GM23338 (cell line): Measurements from ENCODE around the gene AFAP1L1.

Experiments
- CREB1 ChIP-seq: fragments of 250-450 bp; sonication (Bioruptor Pico); IDR thresholded peaks from 2 replicates; pipeline ENCODE4 v1.5.0; 2020; ENCODE audit warnings: low read depth, mild to moderate bottlenecking, moderate library complexity
- EZH2 ChIP-seq: fragments of 200-600 bp; sonication (generic); IDR thresholded peaks from one replicate; pipeline ENCODE4 v1.8.0; 2017; ENCODE audit warnings: antibody characterized with exemption, mild to moderate bottlenecking, low read depth; ENCODE audit not compliant: unreplicated experiment
- EZH2phosphoT487 ChIP-seq: fragments of 200-600 bp; sonication (generic); IDR thresholded peaks from one replicate; pipeline ENCODE4 v1.8.1; 2018; ENCODE audit warnings: antibody characterized with exemption; ENCODE audit not compliant: unreplicated experiment
- JUNB ChIP-seq: IDR thresholded peaks from one replicate; pipeline ENCODE4 v1.6.1; 2016; ENCODE audit warnings: antibody characterized with exemption; ENCODE audit not compliant: unreplicated experiment
- POLR2AphosphoS5 ChIP-seq: IDR thresholded peaks from 2 replicates; pipeline ENCODE4 v1.6.1; 2016; ENCODE audit warnings: antibody characterized with exemption, low read depth
- STAT1 ChIP-seq: IDR thresholded peaks from one replicate; pipeline ENCODE4 v1.6.1; 2016; ENCODE audit warnings: antibody characterized with exemption; ENCODE audit not compliant: unreplicated experiment
- ZNF331 ChIP-seq: fragments of 250-450 bp; sonication (Bioruptor Pico); IDR thresholded peaks from 2 replicates; pipeline ENCODE4 v1.5.0; 2020; ENCODE audit warnings: low read depth, mild to moderate bottlenecking, moderate library complexity
- TF ChIP-seq, protein P1 (sequence below), 2 experiments: fragments of 200-600 bp in 1 of 2; sonication (generic) in 1 of 2; conservative IDR thresholded peaks; 2 replicates each; pipeline versions ENCODE4 v1.5.1 to v1.6.1; 2016 to 2017; ENCODE audit warnings: antibody characterized with exemption in 2 of 2, low read depth in 2 of 2, mild to moderate bottlenecking in 2 of 2, moderate library complexity in 1 of 2
- TF ChIP-seq, protein P2 (sequence below): IDR thresholded peaks from one replicate; pipeline ENCODE4 v1.6.1; 2018; ENCODE audit warnings: antibody characterized with exemption; ENCODE audit not compliant: unreplicated experiment
- TF ChIP-seq, protein P3 (sequence below): IDR thresholded peaks from 2 replicates; pipeline ENCODE4 v1.6.1; 2016; ENCODE audit warnings: antibody characterized with exemption

DNA sequence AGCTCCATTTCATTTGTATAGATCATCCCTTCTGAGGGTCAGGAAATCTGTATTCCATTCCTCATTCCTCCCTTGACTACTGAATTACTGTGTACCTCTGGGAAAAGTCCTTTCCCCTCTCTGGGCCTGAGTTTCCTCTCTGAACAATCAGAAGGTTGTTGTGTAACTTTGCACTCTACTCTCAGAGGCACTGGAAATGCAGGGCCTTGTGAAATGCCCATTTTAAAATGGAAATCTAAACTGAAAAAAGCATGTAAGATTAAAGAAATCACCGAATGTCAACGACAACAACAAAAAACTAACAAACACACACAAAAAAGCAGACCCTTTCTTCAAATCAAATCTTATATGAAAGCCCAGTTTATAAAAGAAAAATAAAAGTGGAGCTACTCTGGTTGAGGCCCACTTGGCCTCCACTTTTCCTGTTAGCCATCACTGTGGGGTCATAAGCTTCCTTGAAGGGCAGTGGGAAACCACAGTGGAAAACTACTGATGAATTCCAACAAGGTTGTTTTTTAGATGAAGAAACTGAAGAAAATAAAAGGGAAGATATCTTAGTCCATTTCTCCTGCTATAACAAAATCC lies 52.1 kb downstream of the AFAP1L1 start:
- TF ChIP-seq, protein P1, sequence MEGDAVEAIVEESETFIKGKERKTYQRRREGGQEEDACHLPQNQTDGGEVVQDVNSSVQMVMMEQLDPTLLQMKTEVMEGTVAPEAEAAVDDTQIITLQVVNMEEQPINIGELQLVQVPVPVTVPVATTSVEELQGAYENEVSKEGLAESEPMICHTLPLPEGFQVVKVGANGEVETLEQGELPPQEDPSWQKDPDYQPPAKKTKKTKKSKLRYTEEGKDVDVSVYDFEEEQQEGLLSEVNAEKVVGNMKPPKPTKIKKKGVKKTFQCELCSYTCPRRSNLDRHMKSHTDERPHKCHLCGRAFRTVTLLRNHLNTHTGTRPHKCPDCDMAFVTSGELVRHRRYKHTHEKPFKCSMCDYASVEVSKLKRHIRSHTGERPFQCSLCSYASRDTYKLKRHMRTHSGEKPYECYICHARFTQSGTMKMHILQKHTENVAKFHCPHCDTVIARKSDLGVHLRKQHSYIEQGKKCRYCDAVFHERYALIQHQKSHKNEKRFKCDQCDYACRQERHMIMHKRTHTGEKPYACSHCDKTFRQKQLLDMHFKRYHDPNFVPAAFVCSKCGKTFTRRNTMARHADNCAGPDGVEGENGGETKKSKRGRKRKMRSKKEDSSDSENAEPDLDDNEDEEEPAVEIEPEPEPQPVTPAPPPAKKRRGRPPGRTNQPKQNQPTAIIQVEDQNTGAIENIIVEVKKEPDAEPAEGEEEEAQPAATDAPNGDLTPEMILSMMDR (conservative IDR thresholded peaks at IDR 0.05; ENCODE audit: low read depth in 2 of 2) = no peak
- TF ChIP-seq, protein P2, sequence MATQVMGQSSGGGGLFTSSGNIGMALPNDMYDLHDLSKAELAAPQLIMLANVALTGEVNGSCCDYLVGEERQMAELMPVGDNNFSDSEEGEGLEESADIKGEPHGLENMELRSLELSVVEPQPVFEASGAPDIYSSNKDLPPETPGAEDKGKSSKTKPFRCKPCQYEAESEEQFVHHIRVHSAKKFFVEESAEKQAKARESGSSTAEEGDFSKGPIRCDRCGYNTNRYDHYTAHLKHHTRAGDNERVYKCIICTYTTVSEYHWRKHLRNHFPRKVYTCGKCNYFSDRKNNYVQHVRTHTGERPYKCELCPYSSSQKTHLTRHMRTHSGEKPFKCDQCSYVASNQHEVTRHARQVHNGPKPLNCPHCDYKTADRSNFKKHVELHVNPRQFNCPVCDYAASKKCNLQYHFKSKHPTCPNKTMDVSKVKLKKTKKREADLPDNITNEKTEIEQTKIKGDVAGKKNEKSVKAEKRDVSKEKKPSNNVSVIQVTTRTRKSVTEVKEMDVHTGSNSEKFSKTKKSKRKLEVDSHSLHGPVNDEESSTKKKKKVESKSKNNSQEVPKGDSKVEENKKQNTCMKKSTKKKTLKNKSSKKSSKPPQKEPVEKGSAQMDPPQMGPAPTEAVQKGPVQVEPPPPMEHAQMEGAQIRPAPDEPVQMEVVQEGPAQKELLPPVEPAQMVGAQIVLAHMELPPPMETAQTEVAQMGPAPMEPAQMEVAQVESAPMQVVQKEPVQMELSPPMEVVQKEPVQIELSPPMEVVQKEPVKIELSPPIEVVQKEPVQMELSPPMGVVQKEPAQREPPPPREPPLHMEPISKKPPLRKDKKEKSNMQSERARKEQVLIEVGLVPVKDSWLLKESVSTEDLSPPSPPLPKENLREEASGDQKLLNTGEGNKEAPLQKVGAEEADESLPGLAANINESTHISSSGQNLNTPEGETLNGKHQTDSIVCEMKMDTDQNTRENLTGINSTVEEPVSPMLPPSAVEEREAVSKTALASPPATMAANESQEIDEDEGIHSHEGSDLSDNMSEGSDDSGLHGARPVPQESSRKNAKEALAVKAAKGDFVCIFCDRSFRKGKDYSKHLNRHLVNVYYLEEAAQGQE = no peak
- TF ChIP-seq EZH2 (no peak), POLR2AphosphoS5 (no peak), CREB1 (CRISPR knock-in tag) (no peak), EZH2phosphoT487 (no peak), JUNB (no peak), ZNF331 (CRISPR knock-in tag) (no peak), STAT1 (no peak)
- TF ChIP-seq, protein P3, sequence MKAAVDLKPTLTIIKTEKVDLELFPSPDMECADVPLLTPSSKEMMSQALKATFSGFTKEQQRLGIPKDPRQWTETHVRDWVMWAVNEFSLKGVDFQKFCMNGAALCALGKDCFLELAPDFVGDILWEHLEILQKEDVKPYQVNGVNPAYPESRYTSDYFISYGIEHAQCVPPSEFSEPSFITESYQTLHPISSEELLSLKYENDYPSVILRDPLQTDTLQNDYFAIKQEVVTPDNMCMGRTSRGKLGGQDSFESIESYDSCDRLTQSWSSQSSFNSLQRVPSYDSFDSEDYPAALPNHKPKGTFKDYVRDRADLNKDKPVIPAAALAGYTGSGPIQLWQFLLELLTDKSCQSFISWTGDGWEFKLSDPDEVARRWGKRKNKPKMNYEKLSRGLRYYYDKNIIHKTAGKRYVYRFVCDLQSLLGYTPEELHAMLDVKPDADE = no peak
